NCI-H82 treated with DMSO at 0.1 percent for 48 hours (cell line): Measurements from ENCODE around the gene STT3A.
"Not testable (repeated sequence)": the region's sequence is repeated elsewhere in the genome, so short reads cannot be mapped to it uniquely, and the experiment has no call there.

Experiments used
- DNase-seq: peaks from one replicate; lab custom pipeline; 2025; ENCODE audit not compliant: unreplicated experiment; lab: John Stamatoyannopoulos, UW

Gene STT3A

DNA sequence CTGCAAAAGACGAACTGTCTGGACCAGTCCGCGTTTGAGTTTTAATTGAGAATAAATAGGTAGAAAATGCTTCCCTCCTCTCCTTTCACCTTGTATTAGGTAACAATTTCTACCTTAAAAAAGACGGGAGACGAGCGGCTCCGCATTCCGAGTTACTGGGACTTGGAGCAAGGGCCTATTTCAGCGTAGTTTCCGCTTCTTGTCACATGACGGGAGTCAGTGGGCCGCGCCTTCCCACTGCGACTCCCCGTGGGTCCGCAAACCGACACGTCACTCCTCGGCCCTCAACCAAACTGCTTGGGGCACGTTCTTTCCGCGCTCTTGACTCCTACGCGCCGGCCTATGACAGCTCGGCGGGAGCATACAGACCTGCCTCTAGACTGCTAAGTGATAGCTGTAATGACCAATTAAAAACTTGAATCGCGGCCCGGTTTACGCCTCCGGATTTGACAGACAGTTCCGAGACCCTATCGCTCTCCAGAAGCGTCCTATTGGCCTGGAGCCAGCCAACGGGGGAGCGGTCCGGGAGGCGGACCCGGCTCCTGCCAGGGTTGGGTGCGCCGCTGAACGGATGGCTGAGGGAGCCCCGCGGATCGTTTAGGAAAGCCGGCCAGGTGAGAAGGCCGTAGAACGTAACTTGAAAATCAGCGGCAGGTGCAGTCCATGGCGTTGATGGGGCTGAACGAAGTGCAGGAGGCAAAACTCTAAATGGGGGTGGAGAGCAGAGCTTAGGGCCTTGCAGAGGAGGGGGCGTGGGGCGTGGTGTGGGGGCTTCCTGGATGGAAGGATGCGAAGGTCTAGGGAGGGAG lies at the start of gene STT3A:
TSS of gene STT3A (plus strand) at position 548 of the 809 bp plus-strand sequence. CDS start 3,064 bp downstream, outside the sequence.
- peak; percentile 97 for DNase-seq

DNA sequence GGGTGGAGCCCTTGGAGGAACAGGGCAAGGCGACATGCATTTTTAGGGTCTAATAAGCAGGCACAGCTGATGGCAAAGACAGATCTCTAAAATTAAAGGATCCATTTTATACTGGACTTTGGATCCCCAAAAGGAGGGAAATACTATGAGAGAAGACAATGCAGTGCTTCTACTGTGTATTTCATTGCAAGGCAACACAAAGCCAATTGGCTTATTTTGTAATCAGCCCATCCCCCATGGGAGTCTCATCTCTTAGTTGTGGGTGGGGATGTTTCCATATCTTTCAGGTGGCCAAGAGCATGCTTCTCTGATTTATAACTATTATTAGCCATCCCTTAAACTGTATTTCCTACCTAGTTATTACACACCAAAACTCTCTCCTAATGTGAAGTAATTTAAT lies 41.9 kb upstream of the STT3A start:
- no peak for DNase-seq

DNA sequence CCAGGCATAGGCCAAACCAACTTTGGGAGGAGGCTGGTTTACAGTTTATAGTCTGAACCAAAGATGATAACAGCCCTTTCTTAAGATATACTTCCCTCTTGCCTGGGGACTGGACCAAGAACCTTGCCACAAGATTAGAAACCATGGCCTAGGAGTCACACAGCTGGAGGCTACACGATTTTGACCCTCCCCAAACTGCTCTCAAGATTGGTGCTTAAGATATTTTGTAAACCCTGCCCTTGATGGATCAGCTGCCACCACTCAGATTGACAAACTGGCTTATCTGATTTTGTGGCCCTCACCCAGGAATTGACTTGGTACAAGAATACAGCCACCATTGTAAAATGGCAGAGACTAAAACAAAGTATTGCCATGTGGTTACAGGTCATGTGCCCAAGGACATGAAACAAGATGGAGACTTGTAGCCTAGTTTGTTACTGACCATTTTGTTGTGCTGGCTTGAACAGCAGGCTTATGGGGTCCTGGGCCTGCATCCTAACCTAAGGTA lies 40.8 kb upstream of the STT3A start:
- DNase-seq, result no peak

DNA sequence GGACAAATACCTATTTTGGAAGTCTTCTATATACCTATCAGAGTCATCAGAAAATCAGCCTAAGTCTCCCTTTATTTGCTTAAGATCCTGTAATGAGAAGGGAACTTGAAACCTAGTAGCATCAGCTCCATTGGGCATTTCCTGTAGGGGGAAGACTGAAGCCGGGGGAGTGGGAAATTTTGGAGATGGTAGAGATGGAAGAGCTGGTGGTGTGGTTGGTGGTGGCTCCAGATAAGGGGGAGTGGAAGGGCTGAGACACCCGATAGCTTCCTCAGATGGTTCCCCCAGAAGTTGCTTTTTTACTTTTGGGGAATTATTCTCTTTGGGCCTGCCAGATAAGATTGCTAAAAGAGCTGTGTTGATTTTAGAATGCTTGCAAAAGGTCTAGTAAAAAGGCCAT lies 39.7 kb upstream of the STT3A start:
- no peak for DNase-seq

DNA sequence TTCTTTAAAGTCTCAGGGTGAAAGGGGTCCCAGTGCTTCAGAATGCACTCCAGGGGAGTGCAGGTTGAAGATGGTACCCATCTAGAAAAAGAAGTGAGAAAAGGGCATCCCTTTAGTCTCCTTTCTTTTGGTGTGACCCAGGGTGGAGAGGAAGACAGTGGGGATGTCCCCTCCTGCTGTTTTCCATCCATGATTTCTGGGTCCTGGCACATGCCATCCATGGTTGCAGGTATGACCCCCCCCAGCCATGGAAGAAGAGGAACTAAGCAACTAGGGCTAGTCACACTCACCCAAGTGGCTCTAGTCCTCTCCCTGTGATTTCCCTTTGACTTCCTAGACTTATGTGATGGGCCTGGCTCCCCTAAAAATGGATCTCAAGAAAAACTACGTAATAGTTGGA lies 39.3 kb upstream of the STT3A start:
- DNase-seq, result no peak

DNA sequence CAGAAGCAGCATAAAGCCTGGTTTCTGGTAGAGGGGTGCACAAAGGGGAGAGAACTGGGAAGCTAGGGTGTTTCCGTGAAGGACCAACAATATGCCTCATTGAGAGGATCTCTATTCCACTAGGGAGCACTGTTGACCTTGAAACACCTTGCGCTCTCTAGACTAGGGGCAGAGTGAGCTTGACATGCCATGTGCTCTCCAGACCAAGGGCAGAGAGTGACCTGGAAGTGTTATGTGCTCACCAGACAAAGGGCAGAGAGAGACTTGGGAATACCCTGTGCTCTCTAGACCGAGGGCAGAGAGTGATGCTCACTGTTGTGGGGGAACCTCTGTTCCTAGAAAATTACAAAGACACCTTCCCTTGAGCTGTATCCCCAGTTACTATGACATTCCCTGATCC lies 38.6 kb upstream of the STT3A start:
- DNase-seq, result no peak

DNA sequence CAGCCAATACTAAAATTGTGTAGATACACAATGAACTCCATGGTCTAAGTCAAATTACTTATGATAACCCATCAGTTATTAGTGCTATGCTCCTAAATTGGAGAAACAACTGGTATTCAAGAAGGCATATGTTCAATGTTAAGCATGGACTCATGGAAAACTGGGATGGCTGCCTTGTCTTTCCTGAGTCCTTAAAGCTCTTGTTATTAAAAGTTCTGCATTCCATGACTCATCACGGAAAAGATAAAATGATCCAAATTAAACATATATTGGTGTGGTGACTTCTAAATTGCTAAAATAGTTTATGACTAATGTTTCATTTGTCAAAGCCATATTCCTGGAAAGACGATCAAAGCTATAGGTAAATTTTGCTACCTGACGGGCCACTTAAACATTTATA lies 32.8 kb upstream of the STT3A start:
- DNase-seq, result no peak

DNA sequence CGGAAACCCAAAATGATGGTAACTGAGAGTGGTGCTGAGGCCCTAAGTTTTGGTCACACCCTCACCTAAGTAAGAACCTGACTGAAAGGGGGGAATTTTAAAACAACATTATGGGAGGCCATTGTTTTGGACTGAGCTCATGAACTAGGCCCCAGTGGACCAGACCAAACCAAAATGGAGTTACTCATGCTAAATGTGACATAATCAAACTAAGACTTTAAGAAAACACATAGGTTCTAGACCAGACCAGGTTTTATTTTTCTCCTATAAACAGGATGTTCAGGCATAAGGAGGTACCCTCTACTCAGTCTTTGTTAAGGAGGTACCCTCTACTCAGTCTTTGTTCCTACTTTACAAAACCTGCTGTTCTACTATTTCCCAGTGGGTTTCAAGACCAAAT lies 30.7 kb upstream of the STT3A start:
- DNase-seq, result no peak

DNA sequence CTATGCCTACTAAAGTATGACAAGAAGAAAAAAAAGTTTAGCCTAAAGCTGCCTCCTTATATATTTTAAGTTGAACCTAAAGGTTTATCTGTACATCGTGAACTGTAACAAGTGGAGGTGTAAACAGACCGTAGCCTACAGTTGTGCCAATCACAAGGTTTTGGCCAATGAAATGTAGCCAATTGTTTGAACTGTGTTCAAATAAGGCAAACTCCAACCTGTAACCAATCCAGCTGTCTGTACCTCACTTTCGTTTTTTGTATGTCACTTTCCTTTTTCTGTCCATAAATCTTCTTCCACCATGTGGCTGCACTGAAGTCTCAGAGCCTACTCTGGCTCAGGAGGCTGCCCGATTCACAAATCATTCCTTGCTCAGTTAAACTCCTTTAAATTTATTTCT lies 30.2 kb upstream of the STT3A start:
- DNase-seq, result no peak

DNA sequence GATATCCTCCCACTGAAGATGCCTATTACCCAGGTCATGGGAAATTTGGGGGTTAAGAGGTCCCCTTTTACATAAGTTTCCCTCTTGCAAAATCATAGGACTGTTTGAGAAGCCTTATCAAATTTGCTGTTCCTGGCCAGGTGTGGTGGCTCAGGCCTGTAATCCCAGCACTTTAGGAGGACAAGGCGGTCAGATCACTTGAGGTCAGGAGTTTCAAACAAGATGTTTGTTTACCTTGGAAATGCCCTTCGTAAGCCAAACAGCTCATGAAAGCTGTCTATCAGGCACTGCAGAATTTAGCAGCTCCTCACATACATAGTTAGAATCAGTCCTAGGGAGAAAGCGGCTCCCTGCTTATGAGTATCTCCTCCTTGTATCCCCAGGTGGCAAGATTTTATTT lies 28.3 kb upstream of the STT3A start:
- no peak for DNase-seq

DNA sequence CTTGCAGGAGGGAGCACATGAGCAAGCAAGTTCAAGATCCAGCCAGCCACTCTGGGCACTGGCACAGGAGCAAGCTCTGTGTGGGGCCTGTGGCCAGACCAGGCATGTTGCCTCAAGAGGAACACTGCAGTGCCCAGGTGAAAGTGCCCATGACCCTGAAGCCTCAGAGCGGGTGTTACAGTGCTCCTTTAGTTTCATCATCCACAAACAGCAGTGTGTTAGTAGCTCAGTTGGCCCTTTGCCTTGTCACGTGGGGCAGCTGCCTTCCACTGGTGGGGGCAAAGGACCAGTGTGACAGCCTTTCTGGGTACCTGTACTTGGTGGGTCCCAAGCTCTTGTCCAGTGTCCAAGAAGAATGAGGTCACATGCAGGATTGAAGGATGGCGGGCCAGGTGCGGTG lies 26.4 kb upstream of the STT3A start:
- no peak for DNase-seq

DNA sequence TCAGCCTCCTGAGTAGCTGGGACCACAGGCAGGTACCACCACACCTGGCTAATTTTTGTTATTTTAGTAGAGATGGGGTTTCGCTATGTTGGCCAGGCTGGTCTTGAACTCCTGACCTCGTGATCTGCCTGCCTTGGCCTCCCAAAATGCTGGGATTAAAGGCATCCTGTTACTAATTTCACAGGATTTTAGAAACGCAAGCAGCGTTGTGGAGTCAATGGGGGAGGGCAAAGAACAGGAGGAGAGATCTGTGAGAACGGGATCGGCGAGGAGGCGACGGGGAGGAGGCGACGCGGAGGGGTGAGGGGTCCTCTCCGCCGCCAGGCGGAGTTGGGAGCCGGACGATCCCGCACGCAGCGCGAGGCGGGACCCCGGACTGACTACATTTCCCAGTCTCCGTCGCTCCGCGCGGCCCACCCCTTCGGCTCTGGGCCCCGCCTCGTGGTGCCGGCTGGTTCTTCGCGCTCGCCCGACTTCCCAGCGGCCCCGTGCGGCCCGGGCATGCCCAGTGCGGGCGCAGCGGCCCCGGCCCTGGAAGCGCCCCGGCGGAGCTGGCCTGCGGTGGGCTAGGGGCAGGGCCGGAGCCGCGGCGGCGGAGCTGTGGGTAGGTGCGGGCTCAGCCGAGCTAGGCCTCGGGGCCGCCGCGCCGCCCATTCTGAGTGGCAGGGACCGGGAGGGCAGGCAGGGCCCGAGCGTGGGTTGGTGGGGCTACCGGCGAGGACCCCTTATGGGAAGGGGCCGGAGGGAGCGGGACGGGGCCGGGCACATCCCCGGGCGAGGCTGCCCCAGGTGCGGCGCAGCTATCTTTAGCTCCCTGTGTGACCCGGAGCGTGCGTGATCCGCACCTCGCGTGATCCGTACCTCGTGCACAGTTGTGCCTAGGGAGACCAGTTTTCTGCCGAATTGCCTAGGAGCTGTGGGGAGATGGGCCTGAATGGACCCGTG lies 23.4 kb upstream of the STT3A start, which contains the start of gene EI24:
TSS of gene EI24 (plus strand) at position 508 of the 945 bp plus-strand sequence. CDS start 3,051 bp downstream, outside the sequence.
- peak; percentile 76 for DNase-seq

DNA sequence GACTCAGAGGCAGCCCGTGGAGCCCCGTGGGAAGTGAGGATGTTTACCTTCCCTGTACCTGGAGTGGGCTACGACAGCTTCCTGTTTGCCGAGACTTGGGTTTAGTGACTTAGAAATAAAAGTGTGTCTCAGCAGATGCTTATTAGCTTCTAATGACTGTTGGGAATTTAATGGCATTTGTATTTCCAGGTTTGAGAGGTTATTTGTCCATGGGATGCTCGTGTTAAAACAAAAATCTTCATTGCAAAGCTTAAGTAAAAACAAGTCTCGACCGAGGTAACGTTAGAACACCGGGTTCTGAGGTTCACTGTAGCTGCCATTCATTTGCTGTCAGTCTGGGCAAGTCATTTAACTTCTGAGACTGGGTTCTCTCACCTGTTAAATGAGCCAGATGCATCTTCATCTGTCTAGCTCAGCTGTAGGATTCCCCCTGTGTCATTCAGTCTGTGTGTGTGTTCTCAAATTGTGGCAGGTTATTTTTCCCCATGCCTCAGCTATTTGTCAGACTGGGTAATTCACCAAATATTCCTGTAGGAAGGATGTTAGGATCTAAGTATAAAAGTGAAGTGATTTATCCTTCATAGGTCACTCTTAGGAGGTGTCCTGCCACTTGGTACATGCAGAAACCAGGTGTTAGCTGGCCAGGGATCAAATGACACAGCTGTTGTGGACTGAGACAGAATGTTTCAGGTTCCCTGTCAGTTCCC lies 22.6 kb upstream of the STT3A start:
- no peak for DNase-seq

DNA sequence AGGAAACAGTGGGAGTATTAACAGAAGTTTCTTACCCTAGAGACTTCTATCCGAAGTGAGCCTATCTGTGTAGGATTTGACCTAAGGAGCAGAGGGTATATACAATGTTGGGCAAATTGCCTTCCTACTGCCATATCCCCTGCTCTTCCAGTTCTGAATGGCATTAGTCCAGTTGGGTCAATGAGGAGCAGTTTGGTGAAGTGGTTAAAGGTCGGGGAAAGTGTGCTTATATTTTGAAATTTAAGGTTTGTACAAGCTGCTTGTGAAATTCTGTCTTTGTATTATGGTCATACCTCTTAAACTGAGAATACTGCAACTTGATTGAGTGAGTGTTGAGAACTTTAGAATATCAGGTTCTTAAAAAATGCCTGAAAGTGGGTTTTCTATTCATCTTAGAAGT lies 21.7 kb upstream of the STT3A start:
- no peak for DNase-seq

DNA sequence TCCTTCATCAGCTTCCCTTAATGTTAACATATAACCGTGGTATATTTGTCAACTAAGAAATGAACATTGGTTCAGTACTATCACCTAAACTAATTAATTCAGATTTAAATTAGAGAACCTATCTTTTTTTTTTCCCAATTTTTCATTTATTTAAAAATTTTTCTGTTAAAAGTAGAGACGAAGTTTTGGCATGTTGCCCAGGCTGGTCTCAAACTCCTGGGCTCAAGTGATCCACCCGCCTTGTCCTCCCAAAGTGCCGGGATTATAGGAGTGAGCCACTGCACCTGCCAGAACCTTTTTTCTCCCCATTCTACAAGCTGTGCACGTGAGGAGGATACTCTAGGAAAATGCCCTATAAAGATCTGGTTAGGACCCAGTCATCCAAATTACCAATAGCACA lies 19.7 kb upstream of the STT3A start:
- DNase-seq, result no peak

DNA sequence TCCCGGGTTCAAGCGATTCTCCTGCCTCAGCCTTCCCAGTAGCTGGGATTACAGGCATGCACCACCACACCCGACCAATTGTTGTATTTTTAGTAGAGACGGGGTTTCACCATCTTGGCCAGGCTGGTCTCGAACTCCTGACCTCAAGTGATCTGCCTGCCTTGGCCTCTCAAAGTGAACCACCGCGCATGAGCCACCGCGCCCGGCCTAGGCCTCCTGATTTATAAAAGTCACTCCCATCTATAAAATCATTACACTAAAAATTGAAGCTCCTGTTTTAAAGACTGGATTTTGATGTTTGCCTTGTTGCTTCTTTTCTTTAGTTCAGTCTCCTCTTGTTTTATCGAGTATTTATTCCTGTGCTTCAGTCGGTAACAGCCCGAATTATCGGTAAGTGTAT lies 15.5 kb upstream of the STT3A start:
- DNase-seq, result not testable (repeated sequence)

DNA sequence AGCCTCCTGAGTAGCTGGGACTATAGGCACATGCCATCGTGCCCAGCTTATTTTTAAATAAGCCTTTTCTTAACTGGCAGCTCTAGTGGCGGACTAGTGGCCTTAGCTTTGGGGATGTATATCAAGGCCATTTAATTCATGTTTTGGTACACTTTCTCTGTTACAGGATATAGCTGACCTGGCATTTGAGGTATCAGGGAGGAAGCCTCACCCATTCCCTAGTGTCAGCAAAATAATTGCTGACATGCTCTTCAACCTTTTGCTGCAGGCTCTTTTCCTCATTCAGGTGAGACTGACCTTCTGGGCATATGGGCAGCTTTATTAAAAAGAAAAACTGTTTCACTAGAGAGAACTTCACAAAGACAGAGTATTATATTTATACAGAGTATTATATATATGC lies 13.9 kb upstream of the STT3A start:
- DNase-seq, result no peak

DNA sequence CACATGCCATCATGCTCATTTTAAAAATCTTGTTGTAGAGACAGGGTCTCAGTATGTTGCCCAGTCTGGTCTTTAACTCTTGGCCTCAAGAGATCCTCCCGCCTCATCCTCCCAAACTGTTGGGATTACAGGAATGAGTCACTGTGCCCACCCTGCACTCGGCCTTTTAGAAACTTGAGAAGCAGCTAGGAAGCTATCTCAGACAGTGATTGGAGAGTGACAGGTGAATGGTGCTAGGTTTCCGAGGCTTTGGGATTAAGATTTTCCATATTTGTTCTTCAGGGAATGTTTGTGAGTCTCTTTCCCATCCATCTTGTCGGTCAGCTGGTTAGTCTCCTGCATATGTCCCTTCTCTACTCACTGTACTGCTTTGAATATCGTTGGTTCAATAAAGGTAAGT lies 12.8 kb upstream of the STT3A start:
- DNase-seq, result no peak

DNA sequence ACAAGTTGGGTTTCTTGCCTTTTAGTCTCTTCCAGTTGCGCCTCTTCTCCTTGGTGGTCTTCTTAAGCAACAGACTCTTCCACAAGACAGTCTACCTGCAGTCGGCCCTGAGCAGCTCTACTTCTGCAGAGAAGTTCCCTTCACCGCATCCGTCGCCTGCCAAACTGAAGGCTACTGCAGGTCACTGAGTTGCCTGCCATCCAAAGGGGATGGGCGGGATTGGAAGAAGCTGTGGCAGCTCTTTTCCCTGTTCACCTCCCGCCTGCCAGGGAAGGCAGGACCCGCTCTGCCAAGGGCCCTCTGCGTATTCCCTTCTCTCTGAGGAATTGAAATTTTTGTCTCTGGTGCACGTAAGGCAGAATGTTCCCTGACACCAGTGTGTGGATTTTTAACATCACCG lies 9.2 kb upstream of the STT3A start:
- no peak for DNase-seq

DNA sequence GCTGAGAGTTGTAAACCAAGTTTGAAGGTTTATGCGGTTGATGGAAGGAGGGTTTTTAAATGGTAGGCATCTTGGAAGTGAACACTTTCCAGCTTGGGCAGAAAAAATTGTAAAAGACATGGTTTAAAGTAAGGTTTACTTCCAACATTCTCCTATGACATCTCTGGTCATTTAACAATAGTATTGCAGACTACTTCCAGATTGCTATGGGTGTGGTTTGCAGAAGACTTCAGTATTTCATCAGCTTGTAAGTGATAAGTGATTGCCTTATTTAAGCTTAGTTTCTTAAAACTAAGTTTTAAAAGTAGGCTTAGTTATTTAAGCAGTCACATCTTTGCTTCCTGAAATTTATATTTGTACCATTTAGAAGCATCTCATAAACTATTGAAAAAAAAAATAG lies 7.2 kb upstream of the STT3A start:
- DNase-seq, result no peak

DNA sequence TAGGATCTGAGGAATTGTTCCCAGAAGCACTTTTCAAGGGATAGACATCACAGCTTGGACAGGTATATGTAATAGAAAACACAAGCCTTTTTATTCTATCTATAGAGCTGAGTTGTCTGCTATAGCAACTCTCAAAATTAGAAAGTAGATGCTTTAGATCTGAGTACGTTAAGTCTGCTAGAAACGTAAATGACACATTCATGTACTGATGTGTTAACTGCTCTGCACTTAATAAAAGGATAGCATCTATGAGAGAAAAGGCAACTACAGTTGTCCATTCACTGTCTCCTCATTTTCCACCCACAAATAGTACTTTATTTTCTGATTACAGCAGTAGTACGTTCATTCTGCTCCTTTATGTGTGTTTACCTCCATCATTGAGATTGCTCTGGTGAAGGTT lies 6.0 kb upstream of the STT3A start:
- DNase-seq, result no peak
